HEK293T (cell line): ENCODE measurements around the gene IDH2.

Source experiments
- ELF4 ChIP-seq: fragments of 450-650 bp; IDR thresholded peaks from 2 replicates; pipeline ENCODE4 v1.6.1; 2017; ENCODE audit warnings: antibody characterized with exemption
- FOXA1 ChIP-seq: fragments of 450-650 bp; IDR thresholded peaks from 2 replicates; pipeline ENCODE4 v1.6.1; 2016; ENCODE audit warnings: mild to moderate bottlenecking
- SP1 ChIP-seq: fragments of 450-650 bp; IDR thresholded peaks from 2 replicates; pipeline ENCODE4 v1.6.1; 2017
- SUZ12 ChIP-seq: fragments of 450-650 bp; IDR thresholded peaks from 2 replicates; pipeline ENCODE4 v1.6.1; 2016; ENCODE audit warnings: mild to moderate bottlenecking
- ZNF384 ChIP-seq: fragments of 450-650 bp; IDR thresholded peaks from 2 replicates; pipeline ENCODE4 v1.6.1; 2016

DNA sequence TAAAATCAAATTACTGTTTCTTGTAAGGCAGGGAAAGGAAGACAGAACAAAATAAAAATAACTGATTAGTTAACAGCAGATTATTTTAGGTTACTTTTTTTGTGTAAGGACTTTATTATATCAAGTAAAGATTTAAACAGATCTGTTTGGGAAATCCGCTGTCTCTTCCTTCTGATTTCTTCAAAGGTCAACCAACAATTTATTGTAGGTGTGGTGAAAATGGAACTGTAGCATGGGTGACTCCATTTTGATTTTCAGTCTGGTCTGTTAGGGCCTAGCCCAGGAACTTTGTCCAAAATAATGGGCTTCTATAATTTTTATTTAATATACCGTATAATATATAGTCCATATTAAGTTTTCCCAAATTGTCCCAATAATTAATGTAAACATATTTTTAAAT, 13.5 kb upstream of the IDH2 start:
- TF ChIP-seq FOXA1: no peak
- TF ChIP-seq ELF4: no peak
- no peak for TF ChIP-seq SP1
- no peak for TF ChIP-seq SUZ12
- no peak for TF ChIP-seq ZNF384
